Embryonic facial prominence (tissue), 1 donor: Measurements from ENCODE around the gene GIMAP4.
"Not testable (repeated sequence)": the region's sequence is repeated elsewhere in the genome, so short reads cannot be mapped to it uniquely, and the experiment has no call there.

Experiments
- DNase-seq: peaks from one replicate; pipeline ENCODE4 v3.0.0-alpha.2; 2016; ENCODE audit errors: extremely low spot score

The GIMAP4 gene

DNA sequence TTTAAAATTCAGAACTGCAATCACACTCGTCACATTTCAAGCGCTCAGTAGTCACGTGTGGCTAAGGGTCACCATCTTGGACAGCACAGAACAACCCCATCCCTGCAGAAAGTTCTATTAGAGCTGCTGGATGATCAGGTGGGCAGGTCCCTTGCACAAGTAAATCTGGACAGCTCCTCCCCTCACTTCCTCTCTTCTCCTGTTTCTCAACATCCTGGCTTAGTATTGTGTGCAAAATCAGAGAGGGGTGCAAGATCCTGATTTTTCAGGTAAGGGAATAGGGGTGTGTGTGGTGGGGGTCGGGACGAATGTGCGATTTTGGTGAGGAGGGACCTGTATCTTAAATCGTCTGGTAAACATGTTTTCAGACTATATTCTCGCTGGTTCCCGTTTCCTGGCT lies at the start of gene GIMAP4:
GIMAP4 (plus strand) TSS at position 222 of the 400 bp plus-strand sequence. CDS start 2,512 bp downstream, outside the sequence.
- DNase-seq: no peak

DNA sequence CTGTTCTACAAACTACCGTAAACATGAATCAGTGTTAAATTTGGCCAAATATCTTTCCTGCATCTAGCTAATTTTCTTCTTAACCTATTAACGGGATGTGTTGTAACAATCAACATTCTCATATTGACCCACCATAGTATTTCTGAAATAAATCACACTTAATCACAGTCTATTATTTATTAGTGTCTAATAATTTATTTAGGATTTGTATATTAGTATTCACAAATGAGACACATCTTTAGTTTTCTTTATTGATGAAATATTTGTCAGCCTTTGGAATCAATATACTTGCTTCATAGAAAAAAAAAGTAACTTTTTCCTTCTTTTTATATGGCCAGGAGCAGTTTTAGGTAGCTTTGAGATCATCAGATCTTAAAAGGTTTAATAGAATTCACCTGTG lies 47.9 kb upstream of the GIMAP4 start:
- DNase-seq: no peak

DNA sequence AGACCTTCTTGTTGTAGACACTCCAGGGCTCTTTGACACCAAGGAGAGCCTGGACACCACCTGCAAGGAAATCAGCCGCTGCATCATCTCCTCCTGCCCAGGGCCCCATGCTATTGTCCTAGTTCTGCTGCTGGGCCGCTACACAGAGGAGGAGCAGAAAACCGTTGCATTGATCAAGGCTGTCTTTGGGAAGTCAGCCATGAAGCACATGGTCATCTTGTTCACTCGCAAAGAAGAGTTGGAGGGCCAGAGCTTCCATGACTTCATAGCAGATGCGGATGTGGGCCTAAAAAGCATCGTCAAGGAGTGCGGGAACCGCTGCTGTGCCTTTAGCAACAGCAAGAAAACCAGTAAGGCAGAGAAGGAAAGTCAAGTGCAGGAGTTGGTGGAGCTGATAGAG lies 47.0 kb upstream of the GIMAP4 start:
- DNase-seq: no peak

DNA sequence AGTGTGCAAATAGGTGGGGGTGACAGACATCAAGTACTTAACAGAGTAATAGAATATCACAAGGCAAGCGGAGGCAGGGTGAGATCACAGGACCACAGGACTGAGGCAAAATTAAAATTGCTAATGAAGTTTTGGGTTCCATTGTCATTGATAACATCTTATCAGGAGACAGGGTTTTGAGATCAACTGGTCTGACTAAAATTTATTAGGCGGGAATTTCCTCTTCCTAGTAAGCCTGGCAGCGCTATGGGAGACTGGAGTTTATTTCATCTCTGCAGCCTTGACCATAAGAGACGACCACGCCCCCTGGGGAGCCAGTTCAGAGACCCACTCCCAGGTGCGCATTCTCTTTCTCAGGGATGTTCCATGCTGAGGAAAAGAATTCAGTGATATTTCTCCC lies 44.3 kb upstream of the GIMAP4 start:
- not testable (repeated sequence) for DNase-seq

DNA sequence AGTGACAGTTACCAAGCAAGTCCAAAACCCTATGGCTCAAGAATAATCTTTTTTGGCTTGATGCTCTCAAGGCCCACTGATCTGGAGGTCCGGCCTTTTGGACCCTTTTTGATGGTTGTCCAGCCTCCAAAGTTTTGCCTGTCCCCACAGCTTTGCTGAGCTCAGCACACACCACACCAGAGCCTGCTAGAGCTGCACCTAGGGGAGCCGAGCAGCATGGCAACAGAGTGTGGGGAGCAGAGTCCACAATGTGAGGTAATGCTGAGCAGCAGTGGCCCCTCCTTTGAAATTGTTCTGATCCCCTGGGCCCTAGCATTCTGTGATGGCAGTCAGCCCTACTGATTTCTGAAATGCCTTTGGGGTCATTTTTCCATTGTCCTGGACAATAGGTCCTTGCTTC lies 43.2 kb upstream of the GIMAP4 start:
- DNase-seq: no peak

DNA sequence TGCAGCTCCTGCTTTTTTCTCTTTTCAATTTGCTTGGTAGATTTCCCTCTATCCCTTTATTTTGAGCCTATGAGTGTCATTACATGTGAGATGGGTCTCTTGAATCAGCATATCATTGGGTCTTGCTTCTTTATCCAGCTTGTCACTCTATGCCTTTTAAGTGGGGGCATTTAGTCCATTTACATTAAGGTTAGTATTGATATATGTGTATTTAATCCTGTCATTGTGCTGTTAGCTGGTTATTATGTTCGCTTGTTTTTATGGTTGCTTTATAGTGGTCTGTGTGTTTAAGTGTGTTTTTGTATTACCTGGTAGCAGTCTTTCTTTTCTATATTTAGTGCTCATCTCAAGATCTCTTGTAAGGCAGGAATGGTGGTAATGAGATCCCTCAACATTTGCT lies 35.5 kb upstream of the GIMAP4 start:
- no peak for DNase-seq

DNA sequence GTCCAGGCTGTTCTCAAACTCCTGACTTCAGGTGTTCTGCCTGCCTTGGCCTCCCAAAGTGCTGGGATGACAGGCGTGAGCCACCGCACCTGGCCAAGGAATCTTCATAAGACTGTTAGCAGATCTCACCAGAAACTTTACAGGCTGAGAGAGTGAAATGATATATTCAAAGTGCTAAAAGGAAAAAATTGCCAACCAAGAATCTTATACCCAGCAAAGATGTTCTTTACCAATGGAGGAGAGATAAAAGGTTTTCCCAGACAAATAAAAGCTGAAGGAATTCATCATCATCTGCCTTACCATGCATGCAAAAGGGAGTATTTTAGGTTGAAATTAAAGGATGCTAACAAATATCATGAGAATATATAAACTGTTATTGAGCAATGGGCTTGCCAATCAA lies 28.9 kb upstream of the GIMAP4 start:
- no peak for DNase-seq

DNA sequence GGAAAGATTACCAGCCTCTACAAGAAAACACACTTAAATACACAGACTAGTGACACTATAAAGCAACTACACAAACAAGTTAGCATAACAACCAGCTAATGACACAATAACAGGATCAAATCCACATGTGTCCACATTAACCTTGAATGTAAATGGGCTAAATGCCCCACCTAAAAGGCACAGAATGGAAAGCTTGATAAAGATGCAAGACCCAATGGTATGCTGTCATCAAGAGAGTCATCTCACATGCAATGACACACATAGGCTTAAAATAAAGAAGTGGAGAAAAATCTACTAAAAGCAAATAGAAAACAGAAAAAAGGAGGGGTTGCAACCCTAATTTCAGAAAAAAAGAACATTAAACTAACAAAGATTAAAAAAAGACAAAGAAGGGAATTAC lies 14.0 kb upstream of the GIMAP4 start:
- no peak for DNase-seq

DNA sequence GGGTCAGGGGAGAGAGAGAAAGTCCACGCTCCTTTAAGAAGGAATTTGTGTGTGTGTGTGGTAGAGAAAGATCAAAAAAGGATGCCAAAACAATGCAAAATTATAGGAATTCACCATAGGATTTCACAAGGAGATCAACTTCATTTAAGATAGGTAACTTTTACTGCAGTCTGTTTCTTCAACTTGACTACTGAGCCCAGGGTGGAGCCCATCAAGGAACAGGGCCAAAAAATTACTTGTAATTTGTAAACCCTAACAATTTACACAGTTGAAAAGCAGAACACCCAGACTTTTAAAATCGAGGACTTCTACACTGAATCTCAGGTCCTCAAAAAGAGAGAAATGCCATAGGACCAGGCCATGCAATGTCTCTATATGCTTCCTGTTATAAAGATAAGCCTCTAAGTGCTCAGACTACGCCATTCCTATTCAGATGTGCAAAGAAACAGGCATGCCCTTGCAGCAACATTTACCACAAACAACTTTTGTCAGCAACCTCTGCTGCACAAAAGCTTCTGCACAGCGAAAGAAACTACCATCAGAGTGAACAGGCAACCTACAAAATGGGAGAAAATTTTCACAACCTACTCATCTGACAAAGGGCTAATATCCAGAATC lies 10.6 kb upstream of the GIMAP4 start:
- DNase-seq: no peak

DNA sequence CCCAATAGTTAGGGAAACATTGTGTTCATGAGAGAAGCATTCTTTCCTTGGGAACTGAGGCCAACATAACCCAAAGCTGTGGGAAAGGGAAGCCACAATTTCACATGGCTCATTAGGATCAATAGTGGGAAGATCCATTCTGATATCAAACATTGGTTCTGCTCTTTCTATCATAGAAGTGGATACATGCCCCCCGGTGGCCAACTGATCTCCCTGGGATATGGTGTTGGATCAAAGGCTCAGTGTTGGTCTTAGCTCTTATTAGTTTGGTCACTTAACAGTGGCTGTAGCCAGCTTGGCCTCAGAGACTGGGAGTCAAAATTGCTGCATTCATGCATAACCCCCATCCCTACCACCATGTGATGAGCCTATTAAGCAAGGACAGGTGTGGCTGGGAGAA lies 6.7 kb upstream of the GIMAP4 start:
- DNase-seq: no peak

DNA sequence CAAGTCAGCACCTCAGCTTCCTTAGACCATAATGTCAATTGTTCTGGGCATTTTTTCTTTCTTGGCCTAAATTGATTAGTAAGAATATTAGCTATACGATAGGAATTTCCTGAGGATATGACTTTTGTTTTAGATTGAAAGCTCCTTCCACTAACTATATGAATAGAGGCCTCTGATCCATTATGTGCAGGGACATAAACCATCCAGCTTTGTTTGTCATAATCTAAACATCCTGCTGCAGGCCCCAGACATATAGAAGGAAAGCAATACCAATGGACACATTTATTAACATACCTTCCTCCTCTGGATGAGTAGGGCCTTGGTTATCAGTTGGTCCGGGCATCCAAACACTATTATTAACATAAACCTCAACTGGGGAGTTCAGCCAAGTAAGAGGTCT lies 4.3 kb upstream of the GIMAP4 start:
- no peak for DNase-seq

DNA sequence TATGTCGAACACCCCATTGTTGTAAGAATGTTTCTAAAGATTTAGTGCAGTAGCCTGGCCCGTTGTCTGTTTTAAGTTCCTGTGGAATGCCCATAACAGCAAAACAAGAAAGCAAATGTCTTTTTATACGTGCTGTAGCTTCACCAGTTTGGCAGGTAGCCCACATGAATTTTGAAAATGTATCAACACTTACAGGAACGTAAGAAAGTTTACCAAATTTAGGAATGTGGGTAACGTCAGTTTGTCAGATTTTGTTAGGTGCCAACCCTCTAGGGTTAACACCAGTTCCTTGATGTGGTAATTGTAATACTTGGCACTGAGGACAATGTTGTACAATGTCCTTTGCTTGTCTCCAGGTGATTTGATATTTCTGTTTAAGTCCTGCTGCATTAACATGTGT lies 3.2 kb upstream of the GIMAP4 start:
- DNase-seq: no peak

DNA sequence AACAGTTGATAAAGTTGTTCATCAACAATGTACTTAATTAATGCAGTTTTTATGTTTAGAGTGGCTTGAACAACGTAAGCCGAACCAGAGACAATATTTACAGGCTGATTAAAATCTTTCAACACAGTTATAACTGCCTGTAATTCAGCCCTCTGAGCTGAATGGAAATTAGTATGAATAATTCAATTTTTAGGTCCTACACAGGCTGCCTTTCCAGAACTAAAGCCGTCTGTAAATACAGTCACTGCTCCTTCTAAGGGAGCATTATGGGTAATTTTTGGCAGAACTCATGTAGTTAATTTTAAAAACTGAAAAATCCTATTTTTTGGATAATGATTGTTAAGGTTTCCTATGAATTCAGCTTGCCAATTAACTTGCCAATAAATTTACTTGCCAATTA lies 2.6 kb upstream of the GIMAP4 start:
- no peak for DNase-seq

DNA sequence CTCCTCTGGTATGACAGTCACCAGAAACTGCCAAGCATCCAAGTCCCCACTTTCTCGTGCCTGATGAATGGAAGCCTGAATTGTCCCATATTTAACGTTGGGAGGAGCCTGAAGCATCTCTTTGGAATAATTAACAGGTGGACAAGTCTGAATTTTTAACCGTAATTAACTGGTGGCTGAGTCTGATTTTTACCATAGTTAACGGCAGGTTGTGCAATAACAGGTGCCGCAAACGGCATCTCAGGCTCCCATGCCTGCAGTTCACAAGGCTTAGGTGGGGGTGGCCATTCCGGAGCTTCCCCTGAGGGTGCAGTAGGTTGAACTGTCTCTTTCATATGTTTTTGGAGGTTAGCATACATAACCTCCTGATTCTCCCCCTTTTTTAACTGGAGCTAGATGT lies 2.0 kb upstream of the GIMAP4 start:
- no peak for DNase-seq

DNA sequence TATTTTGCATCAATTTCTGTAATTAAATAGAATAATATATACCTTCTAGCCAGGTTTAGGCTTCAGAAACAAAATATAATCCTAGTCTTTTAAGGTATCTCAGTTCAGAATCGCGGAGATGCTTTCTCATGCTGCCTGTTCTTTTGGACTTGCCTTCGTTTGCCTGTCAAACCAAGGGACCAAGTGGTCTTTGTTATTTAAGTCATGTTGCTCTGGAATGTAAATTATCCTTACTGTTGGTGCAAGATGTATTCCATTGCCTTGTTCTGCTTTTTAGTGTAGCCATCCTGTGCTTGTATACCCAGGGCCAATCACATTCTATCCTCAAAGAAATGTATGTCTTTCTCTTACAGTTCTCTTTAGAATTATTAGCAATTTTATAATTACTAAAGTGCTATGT lies 1.1 kb upstream of the GIMAP4 start:
- DNase-seq: no peak

DNA sequence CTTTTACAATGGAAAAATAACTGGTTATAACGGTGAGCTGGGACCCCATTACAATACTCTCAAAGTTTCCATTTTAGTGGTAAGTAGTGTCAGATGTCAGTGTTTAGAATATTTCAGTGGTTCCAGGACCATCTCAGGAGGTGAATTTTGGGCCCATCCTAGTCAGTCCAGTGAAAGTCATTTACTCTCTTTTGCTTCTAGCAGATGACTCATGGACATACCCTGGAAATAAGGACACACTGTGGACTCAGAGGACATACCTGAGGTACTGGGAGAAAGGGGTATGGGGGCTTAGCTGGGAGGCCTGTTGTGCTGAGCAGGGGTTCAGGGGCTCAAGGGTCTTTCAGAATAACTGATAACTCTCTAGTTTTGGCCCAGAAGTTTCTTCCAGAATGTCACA lies 618 bp upstream of the GIMAP4 start:
- no peak for DNase-seq

DNA sequence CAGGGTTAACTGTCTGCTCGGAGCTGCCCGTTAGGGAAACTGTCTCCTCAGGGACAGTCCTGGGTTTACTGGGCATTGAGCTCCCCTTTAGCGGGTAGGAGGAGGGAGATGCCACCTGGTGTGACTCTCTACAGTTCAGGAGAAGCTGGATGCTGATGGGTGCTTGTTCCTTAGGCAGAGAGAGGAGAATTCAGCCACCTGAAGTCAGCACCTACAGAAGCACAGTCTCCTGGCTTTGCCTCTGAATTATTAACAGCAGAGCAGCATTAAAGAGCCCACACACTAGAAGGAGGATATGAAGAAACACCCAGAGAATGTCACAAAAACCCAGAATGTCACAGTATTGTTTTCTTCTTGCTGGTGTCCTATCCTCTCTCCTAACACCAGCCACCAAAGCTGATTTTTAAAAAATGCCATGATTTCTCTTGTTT lies 696 bp downstream of the GIMAP4 start:
- DNase-seq: no peak

DNA sequence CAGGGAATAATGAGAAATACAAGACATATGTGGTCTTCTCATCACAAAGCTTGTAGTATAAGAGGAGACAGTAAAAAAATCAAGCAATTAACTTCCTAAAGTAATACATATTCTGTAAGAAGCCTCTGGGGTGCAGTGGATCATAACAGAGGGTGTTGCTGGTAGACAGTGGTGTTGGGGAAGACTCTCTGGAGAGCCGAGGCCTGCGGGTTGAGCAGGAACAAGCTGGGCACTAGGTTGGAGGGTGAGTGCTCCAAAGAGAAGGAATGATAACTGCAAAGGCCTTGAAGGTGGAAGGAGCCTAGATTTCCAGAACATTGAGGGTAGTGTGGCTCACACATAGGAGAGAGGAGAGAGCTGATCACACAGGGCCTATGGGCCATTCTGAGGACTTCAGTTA lies 1.5 kb downstream of the GIMAP4 start:
- no peak for DNase-seq

DNA sequence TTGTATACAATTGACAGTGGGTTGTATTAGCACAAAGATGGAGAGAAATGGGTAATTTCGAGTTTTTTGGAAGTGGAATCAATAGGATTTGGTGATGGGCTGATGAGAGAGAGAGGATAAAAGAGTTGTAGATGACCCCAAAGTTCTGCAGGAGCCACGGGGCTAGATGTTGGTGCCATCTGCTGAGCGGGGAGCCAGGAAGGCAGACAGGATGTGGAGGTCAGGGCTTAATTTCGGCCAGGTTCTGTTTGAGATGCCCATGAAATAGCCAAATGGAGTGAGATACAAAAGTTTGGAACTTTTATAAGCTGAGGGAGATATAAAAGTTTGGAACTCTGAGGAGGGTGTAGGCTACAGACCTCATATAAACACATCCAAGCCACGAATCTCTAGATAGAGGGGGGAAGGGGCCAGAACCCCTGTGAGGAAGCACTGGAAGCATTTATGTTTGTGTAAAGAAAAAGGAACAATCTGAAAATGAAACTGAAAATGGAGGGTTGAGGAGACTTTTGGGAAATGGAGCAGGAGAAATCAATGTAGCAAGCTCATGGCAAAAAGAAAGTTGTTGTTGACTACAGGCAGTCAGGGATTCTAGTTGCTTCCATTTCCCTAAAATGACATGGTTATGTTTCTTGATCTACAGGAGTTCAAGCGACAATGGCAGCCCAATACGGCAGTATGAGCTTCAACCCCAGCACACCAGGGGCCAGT lies 2.2 kb downstream of the GIMAP4 start:
- no peak for DNase-seq

DNA sequence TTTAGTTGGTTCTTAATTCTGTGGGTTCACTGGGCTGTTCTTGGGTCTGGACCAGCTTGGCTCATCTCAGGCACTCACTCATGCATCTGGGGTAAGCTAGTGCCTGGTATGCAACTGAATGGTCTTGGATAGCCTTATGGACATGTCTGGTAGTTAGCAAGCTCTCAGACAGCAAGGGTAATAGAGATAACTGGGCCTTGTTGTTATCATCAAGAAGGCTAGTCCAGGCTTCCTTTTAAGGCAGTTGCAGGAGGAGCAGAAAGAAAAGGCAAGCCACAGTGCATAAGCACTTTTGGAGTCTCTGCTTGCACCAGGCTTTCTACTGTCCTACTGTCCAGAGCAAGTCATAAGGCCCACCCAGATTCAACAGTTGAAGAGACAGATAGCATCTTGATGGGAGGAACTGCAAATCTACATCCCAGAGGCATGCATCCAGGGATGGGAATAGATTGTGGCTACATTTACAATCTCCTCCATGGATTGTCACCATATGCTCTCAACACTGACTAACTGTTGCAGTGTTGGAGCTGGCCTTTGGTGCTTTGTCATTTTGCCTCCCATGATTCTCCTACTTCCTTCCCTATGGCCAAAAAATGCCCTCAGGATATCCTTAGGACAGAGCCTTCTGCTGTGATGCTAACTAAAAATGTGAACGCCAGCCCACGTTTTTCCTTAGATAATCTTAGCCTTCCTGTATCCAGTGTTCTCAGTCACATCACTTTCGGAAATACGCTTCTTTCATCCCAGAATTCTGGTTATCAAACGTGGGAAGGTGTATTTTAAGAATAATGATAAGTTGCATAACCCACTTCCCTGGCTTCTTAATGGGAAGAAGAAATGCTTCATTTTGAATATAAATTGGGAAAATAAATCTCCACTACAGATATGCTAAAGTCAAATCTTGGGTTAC lies 3.6 kb downstream of the GIMAP4 start:
- DNase-seq: no peak

DNA sequence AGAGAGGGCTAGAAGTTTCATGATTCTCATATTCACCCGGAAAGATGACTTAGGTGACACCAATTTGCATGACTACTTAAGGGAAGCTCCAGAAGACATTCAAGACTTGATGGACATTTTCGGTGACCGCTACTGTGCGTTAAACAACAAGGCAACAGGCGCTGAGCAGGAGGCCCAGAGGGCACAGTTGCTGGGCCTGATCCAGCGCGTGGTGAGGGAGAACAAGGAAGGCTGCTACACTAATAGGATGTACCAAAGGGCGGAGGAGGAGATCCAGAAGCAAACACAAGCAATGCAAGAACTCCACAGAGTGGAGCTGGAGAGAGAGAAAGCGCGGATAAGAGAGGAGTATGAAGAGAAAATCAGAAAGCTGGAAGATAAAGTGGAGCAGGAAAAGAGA lies 5.3 kb downstream of the GIMAP4 start:
- no peak for DNase-seq

DNA sequence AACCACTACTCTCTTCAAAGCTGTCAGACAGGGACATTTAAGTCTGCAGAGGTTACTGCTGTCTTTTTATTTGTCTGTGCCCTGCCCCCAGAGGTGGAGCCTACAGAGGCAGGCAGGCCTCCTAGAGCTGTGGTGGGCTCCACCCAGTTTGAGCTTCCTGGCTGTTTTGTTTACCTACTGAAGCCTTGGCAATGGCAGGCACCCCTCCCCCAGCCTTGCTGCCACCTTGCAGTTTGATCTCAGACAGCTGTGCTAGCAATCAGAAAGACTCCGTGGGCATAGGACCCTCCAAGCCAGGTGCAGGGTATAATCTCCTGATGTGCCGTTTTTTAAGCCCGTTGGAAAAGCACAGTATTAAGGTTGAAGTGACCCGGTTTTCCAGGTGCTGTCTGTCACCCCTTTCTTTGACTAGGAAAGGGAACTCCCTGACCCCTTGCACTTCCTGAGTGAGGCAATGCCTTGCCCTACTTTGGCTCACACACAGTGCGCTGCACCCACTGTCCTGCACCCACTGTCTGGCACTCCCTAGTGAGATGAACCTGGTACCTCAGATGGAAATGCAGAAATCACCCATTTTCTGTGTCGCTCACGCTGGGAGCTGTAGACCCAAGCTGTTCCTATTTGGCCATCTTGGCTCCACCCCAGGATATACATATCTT lies 12.9 kb downstream of the GIMAP4 start:
- DNase-seq: not testable (repeated sequence)
